Activated CD8-positive, alpha-beta T cell treated with anti-CD3 and anti-CD28 coated beads for 36 hours (primary cell): ENCODE measurements around the gene HAGH. TPM values are rescaled to one million over a fixed set of nuclear protein-coding genes. Genes with fewer than 3 reads are reported as not detected.

Source experiments
- ATAC-seq: fragments of 200-7000 bp; cut with Tn5 transposase; one replicate; pipeline ENCODE4 v1.10.0; 2021; ENCODE audit warnings: mild to moderate bottlenecking, moderate library complexity
- CTCF ChIA-PET: fragments of 350-600 bp; sonication (Branson Sonifier 250); formaldehyde crosslinking; loops from one replicate; lab custom pipeline; 2021; ENCODE audit warnings: antibody characterized with exemption; lab: Charles Lee
- POLR2A ChIA-PET: fragments of 350-600 bp; sonication (Branson Sonifier 250); formaldehyde crosslinking; loops from one replicate; lab custom pipeline; 2021; ENCODE audit warnings: antibody characterized with exemption; lab: Charles Lee
- DNase-seq: peaks from one replicate; pipeline ENCODE4 v3.0.0-alpha.2; 2020
- H3K27ac Mint-ChIP-seq: one replicate; pipeline ENCODE4 v1.8.0; 2021; ENCODE audit warnings: mild to moderate bottlenecking, mixed read lengths
- H3K27me3 Mint-ChIP-seq: one replicate; pipeline ENCODE4 v1.8.0; 2021; ENCODE audit warnings: mixed read lengths
- H3K36me3 Mint-ChIP-seq: one replicate; pipeline ENCODE4 v1.8.0; 2021; ENCODE audit warnings: low read depth, mixed read lengths
- H3K4me1 Mint-ChIP-seq: one replicate; pipeline ENCODE4 v1.8.0; 2021; ENCODE audit warnings: low read depth, mixed read lengths
- H3K4me3 Mint-ChIP-seq: one replicate; pipeline ENCODE4 v1.8.0; 2021; ENCODE audit warnings: mild to moderate bottlenecking, moderate library complexity, mixed read lengths
- H3K9me3 Mint-ChIP-seq: one replicate; pipeline ENCODE4 v1.8.0; 2021; ENCODE audit warnings: mixed read lengths
- CTCF ChIP-seq: fragments of 200-600 bp; IDR thresholded peaks from one replicate; pipeline ENCODE4 v1.8.0; 2022; ENCODE audit warnings: antibody characterized with exemption, mild to moderate bottlenecking
- intact Hi-C: fragments of 100-400 bp; cut with micrococcal nuclease; formaldehyde crosslinking; loops from one replicate; pipeline ENCODE4 v1.10.0; 2022
- total RNA-seq, 2 experiments: library from RNA; stranded (reverse); gene quantifications; one replicate each; pipeline ENCODE4 v1.2.3, GENCODE V29; 2021

The HAGH gene
- total RNA-seq, 2 experiments from 2014 or later: 32.0 to 35.7 TPM

- H3K27ac Mint-ChIP-seq: no peak overlapping the region
- intact Hi-C loops: no loop called here
Observed at GRCh38 chr16:1784977-1785845, 41.4 kb downstream of the HAGH start.

GRCh38 chr16:1782408-1783264 is 44.0 kb downstream of the HAGH start, which contains the start of the genes NUBP2 and SPSB3:
Gene NUBP2, plus strand, starts transcription at chr16:1782960. Its CDS starts 61 bp downstream, at chr16:1783021.
Gene SPSB3, minus strand, starts transcription at chr16:1782571. Its CDS starts 1,088 bp downstream, at chr16:1781483.
- intact Hi-C loops: loop anchor here (1.0 kb wide), 1 partner anchor 11 kb away; the partner anchor contains the start of gene NME3
- peaks cover 2% of the 10 kb centered on the region for H3K36me3 Mint-ChIP-seq
- H3K27ac Mint-ChIP-seq: peak within 1 kb of the TSS; percentile 91
- peak; percentile 93 for ATAC-seq
- no peaks in the 10 kb centered on the region for H3K27me3 Mint-ChIP-seq
- peak within 1 kb of the TSS; percentile 93 for H3K4me3 Mint-ChIP-seq
- TF ChIP-seq CTCF: no peak
- H3K9me3 Mint-ChIP-seq: no peaks in the 10 kb centered on the region
- CTCF ChIA-PET: interaction anchor here (0.8 to 5.3 kb wide), 15 partner anchors 8 to 1086 kb away, joined by 3 to 36 read pairs (median 4); partner anchors contain the start of genes EME2, FAHD1, HAGH and MAPK8IP3
- H3K4me1 Mint-ChIP-seq: peaks cover 27% of the 10 kb centered on the region
- peak; percentile 100 for DNase-seq
- POLR2A ChIA-PET: interaction anchor here (0.5 to 3.1 kb wide), 14 partner anchors 8 to 372 kb away, joined by 3 to 18 read pairs (median 4); partner anchors contain the start of genes EME2, FAHD1, HAGH and MRPS34

More at GRCh38 chr16:1784977-1785845, 41.4 kb downstream of the HAGH start:
- Mint-ChIP-seq H3K4me1 (peaks cover 27% of the 10 kb centered on the region), H3K4me3 (peak overlapping the region; percentile 52), H3K9me3 (no peaks in the 10 kb centered on the region), H3K27me3 (no peaks in the 10 kb centered on the region), H3K36me3 (peaks cover 7% of the 10 kb centered on the region)
- no peak for TF ChIP-seq CTCF
- no peak for ATAC-seq
- ChIA-PET POLR2A (interaction anchor here (1.3 kb wide), 1 partner anchor 13 kb away, joined by 6 read pairs; the partner anchor contains the start of gene EME2), CTCF (interaction anchor here (1.4 to 5.3 kb wide), 2 partner anchors 14 to 144 kb away, joined by 3 to 36 read pairs; partner anchors contain the start of genes EME2, MRPS34 and NME3)
- no peak for DNase-seq

- CTCF ChIA-PET: interaction anchor here (0.9 to 5.3 kb wide), 12 partner anchors 8 to 148 kb away, joined by 3 to 36 read pairs (median 4); partner anchors contain the start of genes EME2, FAHD1, HAGH and MAPK8IP3
- intact Hi-C loops: loop anchor here (1.0 kb wide), 1 partner anchor 11 kb away; the partner anchor contains the start of gene NME3
- Mint-ChIP-seq H3K36me3 (peaks cover 2% of the 10 kb centered on the region), H3K9me3 (no peaks in the 10 kb centered on the region), H3K27me3 (no peaks in the 10 kb centered on the region), H3K4me3 (peak overlapping the region; percentile 93), H3K27ac (peak overlapping the region; percentile 69), H3K4me1 (peaks cover 27% of the 10 kb centered on the region)
- ATAC-seq (no peak), DNase-seq (peak; percentile 48)
- POLR2A ChIA-PET: interaction anchor here (0.5 to 3.1 kb wide), 12 partner anchors 7 to 373 kb away, joined by 3 to 18 read pairs (median 4); partner anchors contain the start of genes EME2, FAHD1, HAGH and MRPS34
- TF ChIP-seq CTCF: peak; percentile 14
Observed at GRCh38 chr16:1781758-1782407, 44.7 kb downstream of the HAGH start.

GRCh38 chr16:1781254-1781653 is 45.4 kb downstream of the HAGH start:
- Mint-ChIP-seq H3K4me1 (peaks cover 27% of the 10 kb centered on the region), H3K4me3 (peak overlapping the region; percentile 80), H3K9me3 (no peaks in the 10 kb centered on the region), H3K27me3 (no peaks in the 10 kb centered on the region), H3K27ac (peak overlapping the region; percentile 69), H3K36me3 (peaks cover 2% of the 10 kb centered on the region)
- intact Hi-C loops: no loop called here
- no peak for ATAC-seq
- DNase-seq: no peak
- CTCF ChIA-PET: interaction anchor here (0.9 to 5.3 kb wide), 3 partner anchors 10 to 148 kb away, joined by 3 to 36 read pairs (median 14); partner anchors contain the start of genes EME2, MRPS34 and NME3
- POLR2A ChIA-PET: interaction anchor here (0.6 to 3.1 kb wide), 8 partner anchors 9 to 473 kb away, joined by 3 to 18 read pairs (median 4); partner anchors contain the start of genes EME2, FAHD1, HAGH and MRPS34
- TF ChIP-seq CTCF: no peak
